WTC11 (cell line): ENCODE measurements around the gene TMEM115. TPM values are rescaled to one million over a fixed set of nuclear protein-coding genes. Genes with fewer than 3 reads are reported as not detected.

Experiments
- ATAC-seq: fragments of 200-7000 bp; cut with Tn5 transposase; 2 replicates; pipeline ENCODE4 v1.10.0; 2021; ENCODE audit warnings: mild to moderate bottlenecking, moderate library complexity
- CTCF ChIA-PET: fragments of 300-600 bp; sonication (Branson Sonifier 250); formaldehyde crosslinking; loops from one replicate; lab custom pipeline; 2021; ENCODE audit warnings: antibody characterized with exemption; lab: Charles Lee
- POLR2A ChIA-PET: fragments of 350-600 bp; sonication (Branson Sonifier 250); formaldehyde crosslinking; loops from one replicate; lab custom pipeline; 2021; ENCODE audit warnings: antibody characterized with exemption; lab: Charles Lee
- DNase-seq: peaks from one replicate; pipeline ENCODE4 v3.0.0; 2021; ENCODE audit warnings: low spot score
- H3K27ac Mint-ChIP-seq: 2 replicates; pipeline ENCODE4 v1.8.0; 2021; ENCODE audit warnings: mixed read lengths
- H3K27me3 Mint-ChIP-seq: 2 replicates; pipeline ENCODE4 v1.8.0; 2021; ENCODE audit warnings: low read depth, mild to moderate bottlenecking, moderate library complexity, mixed read lengths
- H3K36me3 Mint-ChIP-seq: 2 replicates; pipeline ENCODE4 v1.8.0; 2021; ENCODE audit warnings: mixed read lengths
- H3K4me1 Mint-ChIP-seq: 2 replicates; pipeline ENCODE4 v1.8.0; 2022; ENCODE audit warnings: mixed read lengths
- H3K4me3 Mint-ChIP-seq: 2 replicates; pipeline ENCODE4 v1.8.0; 2021; ENCODE audit warnings: mild to moderate bottlenecking, moderate library complexity, mixed read lengths
- H3K9me3 Mint-ChIP-seq: 2 replicates; pipeline ENCODE4 v1.8.0; 2021; ENCODE audit warnings: mixed read lengths
- ATF1 ChIP-seq: sonication (generic); formaldehyde crosslinking; IDR thresholded peaks from 2 replicates; pipeline ENCODE4 v1.8.1; 2023; ENCODE audit warnings: mild to moderate bottlenecking, moderate library complexity, missing genetic modification reagents
- CBFB ChIP-seq: sonication (generic); formaldehyde crosslinking; IDR thresholded peaks from 2 replicates; pipeline ENCODE4 v1.8.1; 2022; ENCODE audit warnings: mild to moderate bottlenecking, low read depth, missing genetic modification reagents
- ETV6 ChIP-seq: sonication (generic); formaldehyde crosslinking; IDR thresholded peaks from 2 replicates; pipeline ENCODE4 v1.8.1; 2022; ENCODE audit warnings: mild to moderate bottlenecking, missing genetic modification reagents
- FOXK1 ChIP-seq: sonication (generic); formaldehyde crosslinking; IDR thresholded peaks from 2 replicates; pipeline ENCODE4 v1.8.0; 2022; ENCODE audit warnings: mild to moderate bottlenecking, moderate library complexity, missing genetic modification reagents
- GABPB1 ChIP-seq: sonication (generic); formaldehyde crosslinking; IDR thresholded peaks from 2 replicates; pipeline ENCODE4 v1.8.1; 2023; ENCODE audit warnings: mild to moderate bottlenecking, missing genetic modification reagents
- GTF2I ChIP-seq: fragments of 250-450 bp; sonication (Bioruptor Pico); conservative IDR thresholded peaks from 2 replicates; pipeline ENCODE4 v1.4.0; 2021; ENCODE audit warnings: mild to moderate bottlenecking
- HMGA2 ChIP-seq: fragments of 250-450 bp; sonication (Bioruptor Pico); IDR thresholded peaks from 2 replicates; pipeline ENCODE4 v1.4.0; 2021; ENCODE audit warnings: mild to moderate bottlenecking, moderate library complexity
- MYBL2 ChIP-seq: sonication (generic); formaldehyde crosslinking; IDR thresholded peaks from 2 replicates; pipeline ENCODE4 v1.8.1; 2023; ENCODE audit warnings: mild to moderate bottlenecking, moderate library complexity, missing genetic modification reagents
- NR2C2 ChIP-seq: sonication (generic); formaldehyde crosslinking; IDR thresholded peaks from 2 replicates; pipeline ENCODE4 v1.8.0; 2022; ENCODE audit warnings: mild to moderate bottlenecking, missing genetic modification reagents
- NR3C1 ChIP-seq: sonication (generic); formaldehyde crosslinking; conservative IDR thresholded peaks from 2 replicates; pipeline ENCODE4 v1.8.1; 2023; ENCODE audit warnings: low read depth, mild to moderate bottlenecking, missing genetic modification reagents
- TEAD1 ChIP-seq: sonication (generic); formaldehyde crosslinking; IDR thresholded peaks from 2 replicates; pipeline ENCODE4 v1.8.0; 2022; ENCODE audit warnings: mild to moderate bottlenecking, missing genetic modification reagents
- ZNF232 ChIP-seq: sonication (generic); formaldehyde crosslinking; IDR thresholded peaks from 2 replicates; pipeline ENCODE4 v1.8.0; 2022; ENCODE audit warnings: mild to moderate bottlenecking, missing genetic modification reagents
- total RNA-seq: library from RNA; stranded (reverse); gene quantifications from 3 replicates; pipeline ENCODE4 v1.2.3, GENCODE V29; 2021
- TF ChIP-seq, protein P1 (sequence below): sonication (generic); formaldehyde crosslinking; IDR thresholded peaks from 2 replicates; pipeline ENCODE4 v1.8.1; 2023; ENCODE audit warnings: mild to moderate bottlenecking, missing genetic modification reagents, moderate library complexity
- TF ChIP-seq, protein P2 (sequence below): sonication (generic); formaldehyde crosslinking; IDR thresholded peaks from 2 replicates; pipeline ENCODE4 v1.8.0; 2023; ENCODE audit warnings: missing genetic modification reagents, mild to moderate bottlenecking, borderline replicate concordance
- TF ChIP-seq, protein P3 (sequence below): sonication (generic); formaldehyde crosslinking; IDR thresholded peaks from 2 replicates; pipeline ENCODE4 v1.8.0; 2022; ENCODE audit warnings: mild to moderate bottlenecking, missing genetic modification reagents
- TF ChIP-seq, protein P4 (sequence below): fragments of 250-450 bp; sonication (Bioruptor Pico); IDR thresholded peaks from 2 replicates; pipeline ENCODE4 v1.8.0; 2021; ENCODE audit warnings: mild to moderate bottlenecking
- TF ChIP-seq, protein P5 (sequence below): sonication (generic); formaldehyde crosslinking; IDR thresholded peaks from 2 replicates; pipeline ENCODE4 v1.8.0; 2022; ENCODE audit warnings: mild to moderate bottlenecking, missing genetic modification reagents

The TMEM115 gene
- total RNA-seq, 1 experiment from 2014 or later = 30.0 TPM

DNA sequence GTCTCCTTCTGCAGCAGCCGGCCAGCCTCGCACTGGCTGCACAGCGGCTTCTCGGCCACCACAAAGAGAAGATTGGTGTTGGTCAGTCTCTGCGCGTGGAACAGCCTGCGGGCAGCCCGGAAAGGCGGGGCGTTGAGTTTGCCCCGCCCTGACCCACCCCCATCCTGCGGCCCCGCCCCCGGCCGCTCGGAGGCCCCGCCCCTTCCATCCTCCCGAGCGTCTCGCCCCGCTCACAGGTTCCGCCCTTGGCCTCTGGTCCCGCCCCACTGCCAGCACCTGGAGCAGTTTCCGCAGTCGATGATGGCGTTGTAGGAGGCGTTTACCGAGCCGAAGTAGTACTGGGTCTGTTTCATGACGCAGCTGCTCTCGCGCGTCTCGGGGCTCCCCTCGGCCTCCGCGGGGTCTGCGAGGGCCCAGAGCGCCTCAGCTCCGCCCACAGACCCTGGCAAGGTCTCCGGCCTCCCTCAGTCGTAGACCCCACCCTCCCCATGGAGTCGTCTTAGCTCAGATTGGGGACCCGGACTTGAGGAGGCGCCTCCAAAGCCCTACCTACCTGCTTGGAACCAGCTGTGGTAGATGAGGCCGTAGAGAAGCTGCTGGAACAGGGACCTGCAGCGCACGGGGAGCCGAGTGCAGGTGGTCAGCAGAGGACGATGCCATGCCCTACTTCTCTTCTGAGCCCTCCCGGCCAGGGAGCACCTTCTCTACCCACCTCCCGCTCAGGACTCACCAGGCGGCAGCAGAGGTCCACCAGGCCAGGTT is 5.9 kb upstream of the TMEM115 start:
- POLR2A ChIA-PET = interaction anchor here (0.5 to 0.9 kb wide), 2 partner anchors 28 to 158 kb away, joined by 3 to 5 read pairs; no protein-coding TSS in a partner anchor
- DNase-seq = peak; percentile 95
- 0 out of 2 replicates have a peak, but pooled peaks have one; percentile 9 for TF ChIP-seq MYBL2 (CRISPR knock-in tag)
- TF ChIP-seq, protein P1, sequence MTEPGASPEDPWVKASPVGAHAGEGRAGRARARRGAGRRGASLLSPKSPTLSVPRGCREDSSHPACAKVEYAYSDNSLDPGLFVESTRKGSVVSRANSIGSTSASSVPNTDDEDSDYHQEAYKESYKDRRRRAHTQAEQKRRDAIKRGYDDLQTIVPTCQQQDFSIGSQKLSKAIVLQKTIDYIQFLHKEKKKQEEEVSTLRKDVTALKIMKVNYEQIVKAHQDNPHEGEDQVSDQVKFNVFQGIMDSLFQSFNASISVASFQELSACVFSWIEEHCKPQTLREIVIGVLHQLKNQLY (CRISPR knock-in tag) = no peak
- TF ChIP-seq, all 79 proteins: peak for 1
- peaks cover 27% of the 10 kb centered on the region for H3K27me3 Mint-ChIP-seq
- H3K36me3 Mint-ChIP-seq = no peaks in the 10 kb centered on the region
- H3K4me1 Mint-ChIP-seq = peaks cover 6% of the 10 kb centered on the region; the same call in 1 of the 2 replicates
- peak overlapping the region; percentile 74; the same call in 1 of the 2 replicates for H3K27ac Mint-ChIP-seq
- H3K9me3 Mint-ChIP-seq = no peaks in the 10 kb centered on the region
- CTCF ChIA-PET = interaction anchor here (0.7 to 2.1 kb wide), 15 partner anchors 10 to 247 kb away, joined by 3 to 15 read pairs (median 5); partner anchors contain the start of genes CISH, CYB561D2, HEMK1 and NPRL2
- peak overlapping the region; percentile 76 for H3K4me3 Mint-ChIP-seq
- peak; percentile 90 for ATAC-seq

DNA sequence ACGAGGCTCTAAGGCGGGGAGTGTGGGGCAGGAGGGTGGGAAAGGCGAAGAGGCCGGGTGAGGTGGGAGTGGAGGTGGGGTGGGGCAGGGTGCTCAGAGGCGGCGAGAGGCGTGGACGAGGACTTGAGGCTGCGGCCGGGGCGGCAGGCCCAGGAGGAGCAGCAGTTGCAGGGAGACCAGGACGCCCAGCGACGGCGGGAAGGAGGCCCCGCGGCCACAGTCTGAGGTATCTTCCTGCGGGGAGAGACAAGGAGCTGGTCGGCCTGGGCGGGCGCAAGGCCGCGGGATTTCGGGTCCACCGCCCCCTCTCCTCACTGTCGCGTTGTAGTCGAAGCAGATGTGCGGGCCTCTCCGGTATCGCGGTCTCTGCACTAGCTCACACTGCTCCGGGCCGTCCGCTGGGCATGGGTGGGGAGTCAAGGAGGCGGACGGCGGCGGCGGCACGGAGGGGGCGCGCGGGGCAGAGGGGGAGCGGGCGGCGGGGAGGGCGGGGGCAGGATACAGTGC is 5.3 kb upstream of the TMEM115 start:
- no peaks in the 10 kb centered on the region for H3K36me3 Mint-ChIP-seq
- DNase-seq = peak; percentile 61
- 0 out of 2 replicates have a peak, but pooled peaks have one; percentile 14 for TF ChIP-seq MYBL2 (CRISPR knock-in tag)
- TF ChIP-seq, protein P2, sequence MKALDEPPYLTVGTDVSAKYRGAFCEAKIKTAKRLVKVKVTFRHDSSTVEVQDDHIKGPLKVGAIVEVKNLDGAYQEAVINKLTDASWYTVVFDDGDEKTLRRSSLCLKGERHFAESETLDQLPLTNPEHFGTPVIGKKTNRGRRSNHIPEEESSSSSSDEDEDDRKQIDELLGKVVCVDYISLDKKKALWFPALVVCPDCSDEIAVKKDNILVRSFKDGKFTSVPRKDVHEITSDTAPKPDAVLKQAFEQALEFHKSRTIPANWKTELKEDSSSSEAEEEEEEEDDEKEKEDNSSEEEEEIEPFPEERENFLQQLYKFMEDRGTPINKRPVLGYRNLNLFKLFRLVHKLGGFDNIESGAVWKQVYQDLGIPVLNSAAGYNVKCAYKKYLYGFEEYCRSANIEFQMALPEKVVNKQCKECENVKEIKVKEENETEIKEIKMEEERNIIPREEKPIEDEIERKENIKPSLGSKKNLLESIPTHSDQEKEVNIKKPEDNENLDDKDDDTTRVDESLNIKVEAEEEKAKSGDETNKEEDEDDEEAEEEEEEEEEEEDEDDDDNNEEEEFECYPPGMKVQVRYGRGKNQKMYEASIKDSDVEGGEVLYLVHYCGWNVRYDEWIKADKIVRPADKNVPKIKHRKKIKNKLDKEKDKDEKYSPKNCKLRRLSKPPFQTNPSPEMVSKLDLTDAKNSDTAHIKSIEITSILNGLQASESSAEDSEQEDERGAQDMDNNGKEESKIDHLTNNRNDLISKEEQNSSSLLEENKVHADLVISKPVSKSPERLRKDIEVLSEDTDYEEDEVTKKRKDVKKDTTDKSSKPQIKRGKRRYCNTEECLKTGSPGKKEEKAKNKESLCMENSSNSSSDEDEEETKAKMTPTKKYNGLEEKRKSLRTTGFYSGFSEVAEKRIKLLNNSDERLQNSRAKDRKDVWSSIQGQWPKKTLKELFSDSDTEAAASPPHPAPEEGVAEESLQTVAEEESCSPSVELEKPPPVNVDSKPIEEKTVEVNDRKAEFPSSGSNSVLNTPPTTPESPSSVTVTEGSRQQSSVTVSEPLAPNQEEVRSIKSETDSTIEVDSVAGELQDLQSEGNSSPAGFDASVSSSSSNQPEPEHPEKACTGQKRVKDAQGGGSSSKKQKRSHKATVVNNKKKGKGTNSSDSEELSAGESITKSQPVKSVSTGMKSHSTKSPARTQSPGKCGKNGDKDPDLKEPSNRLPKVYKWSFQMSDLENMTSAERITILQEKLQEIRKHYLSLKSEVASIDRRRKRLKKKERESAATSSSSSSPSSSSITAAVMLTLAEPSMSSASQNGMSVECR (CRISPR knock-in tag) = no peak
- no peak overlapping the region; the same call in 1 of the 2 replicates for H3K27ac Mint-ChIP-seq
- peak overlapping the region; percentile 76 for H3K4me3 Mint-ChIP-seq
- ATAC-seq = peak; percentile 31
- peaks cover 30% of the 10 kb centered on the region for H3K27me3 Mint-ChIP-seq
- H3K4me1 Mint-ChIP-seq = peaks cover 11% of the 10 kb centered on the region
- H3K9me3 Mint-ChIP-seq = no peaks in the 10 kb centered on the region
- POLR2A ChIA-PET = interaction anchor here (0.6 kb wide), 1 partner anchor 1913 kb away, joined by 4 read pairs; no protein-coding TSS in a partner anchor
- CTCF ChIA-PET = interaction anchor here (0.5 to 2.1 kb wide), 16 partner anchors 10 to 247 kb away, joined by 3 to 15 read pairs (median 4); partner anchors contain the start of genes CISH, CYB561D2, HEMK1 and NPRL2

DNA sequence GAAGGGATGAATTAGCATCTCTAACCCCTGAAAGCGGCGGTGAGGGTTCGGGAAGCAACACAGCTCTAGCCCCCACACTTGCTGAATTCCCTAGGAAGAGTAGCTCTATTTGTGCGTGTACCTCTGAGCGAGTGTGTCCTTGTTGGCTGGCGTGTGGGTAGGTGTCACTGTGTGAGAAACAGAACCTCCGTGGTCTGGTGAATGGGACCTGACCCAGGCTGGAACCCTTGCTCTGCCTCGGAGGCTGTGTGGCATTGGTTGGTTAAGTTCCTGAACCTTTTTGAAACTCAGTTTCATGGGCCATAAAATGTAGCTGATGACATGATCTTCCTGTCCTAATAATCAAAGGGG is 414 bp upstream of the TMEM115 start:
- Mint-ChIP-seq H3K27me3 (peaks cover 24% of the 10 kb centered on the region), H3K9me3 (no peaks in the 10 kb centered on the region), H3K27ac (peak overlapping the region; percentile 32; the same call in 1 of the 2 replicates), H3K36me3 (peaks cover 9% of the 10 kb centered on the region), H3K4me1 (peaks cover 24% of the 10 kb centered on the region), H3K4me3 (peak overlapping the region; percentile 93)
- ATAC-seq = peak; percentile 1
- no peak for TF ChIP-seq GTF2I (CRISPR knock-in tag)
- no peak for TF ChIP-seq ATF1
- TF ChIP-seq CBFB (CRISPR knock-in tag) = 0 out of 2 replicates have a peak, but pooled peaks have one; percentile 35
- TF ChIP-seq FOXK1 = 0 out of 2 replicates have a peak, but pooled peaks have one; percentile 8
- no peak for DNase-seq
- ChIA-PET CTCF (interaction anchor here (1.3 kb wide), 1 partner anchor 12 kb away, joined by 7 read pairs; no protein-coding TSS in a partner anchor), POLR2A (no interaction called here)

DNA sequence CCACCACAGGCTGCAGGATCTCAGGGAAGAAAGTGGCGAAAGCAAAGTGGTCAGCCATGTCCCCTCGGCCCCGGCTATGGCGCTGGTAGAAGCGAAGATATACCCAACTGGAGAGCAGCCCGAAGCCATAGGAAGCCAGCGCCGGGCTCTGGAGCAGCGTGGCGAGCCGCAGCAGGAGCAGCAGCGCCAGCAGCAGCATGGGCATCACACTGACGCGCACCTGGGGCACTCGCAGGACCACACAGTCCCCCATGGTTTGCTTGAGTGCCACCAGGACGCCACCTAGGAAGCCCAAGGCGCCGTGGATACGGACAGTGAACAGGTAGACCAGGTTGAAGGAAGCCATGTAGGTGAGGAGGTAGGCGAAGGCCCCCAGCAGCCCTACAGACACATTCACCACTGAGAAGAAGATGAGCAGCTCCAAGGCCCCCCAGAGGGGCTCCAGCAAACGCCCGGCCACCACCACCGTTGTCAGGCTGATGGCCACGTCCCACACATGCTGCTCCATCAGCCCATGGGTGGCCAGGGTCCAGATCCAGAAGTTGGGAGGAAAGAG is 888 bp downstream of the TMEM115 start:
- CTCF ChIA-PET = no interaction called here
- no peak overlapping the region; the same call in 1 of the 2 replicates for H3K27ac Mint-ChIP-seq
- H3K9me3 Mint-ChIP-seq = no peaks in the 10 kb centered on the region
- peaks cover 12% of the 10 kb centered on the region for H3K27me3 Mint-ChIP-seq
- peak overlapping the region; percentile 93 for H3K4me3 Mint-ChIP-seq
- DNase-seq (no peak), ATAC-seq (no peak)
- peaks cover 24% of the 10 kb centered on the region for H3K4me1 Mint-ChIP-seq
- POLR2A ChIA-PET = no interaction called here
- peaks cover 14% of the 10 kb centered on the region for H3K36me3 Mint-ChIP-seq
- no peak for TF ChIP-seq ZNF232 (CRISPR knock-in tag)
- no peak for TF ChIP-seq NR3C1 (CRISPR knock-in tag)
- TF ChIP-seq ETV6 (CRISPR knock-in tag) = no peak
- TF ChIP-seq HMGA2 = no peak
- no peak for TF ChIP-seq GABPB1 (CRISPR knock-in tag)
- no peak for TF ChIP-seq TEAD1 (CRISPR knock-in tag)
- TF ChIP-seq, protein P3, sequence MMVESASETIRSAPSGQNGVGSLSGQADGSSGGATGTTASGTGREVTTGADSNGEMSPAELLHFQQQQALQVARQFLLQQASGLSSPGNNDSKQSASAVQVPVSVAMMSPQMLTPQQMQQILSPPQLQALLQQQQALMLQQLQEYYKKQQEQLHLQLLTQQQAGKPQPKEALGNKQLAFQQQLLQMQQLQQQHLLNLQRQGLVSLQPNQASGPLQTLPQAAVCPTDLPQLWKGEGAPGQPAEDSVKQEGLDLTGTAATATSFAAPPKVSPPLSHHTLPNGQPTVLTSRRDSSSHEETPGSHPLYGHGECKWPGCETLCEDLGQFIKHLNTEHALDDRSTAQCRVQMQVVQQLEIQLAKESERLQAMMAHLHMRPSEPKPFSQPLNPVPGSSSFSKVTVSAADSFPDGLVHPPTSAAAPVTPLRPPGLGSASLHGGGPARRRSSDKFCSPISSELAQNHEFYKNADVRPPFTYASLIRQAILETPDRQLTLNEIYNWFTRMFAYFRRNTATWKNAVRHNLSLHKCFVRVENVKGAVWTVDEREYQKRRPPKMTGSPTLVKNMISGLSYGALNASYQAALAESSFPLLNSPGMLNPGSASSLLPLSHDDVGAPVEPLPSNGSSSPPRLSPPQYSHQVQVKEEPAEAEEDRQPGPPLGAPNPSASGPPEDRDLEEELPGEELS (CRISPR knock-in tag) = no peak
- TF ChIP-seq, protein P4, sequence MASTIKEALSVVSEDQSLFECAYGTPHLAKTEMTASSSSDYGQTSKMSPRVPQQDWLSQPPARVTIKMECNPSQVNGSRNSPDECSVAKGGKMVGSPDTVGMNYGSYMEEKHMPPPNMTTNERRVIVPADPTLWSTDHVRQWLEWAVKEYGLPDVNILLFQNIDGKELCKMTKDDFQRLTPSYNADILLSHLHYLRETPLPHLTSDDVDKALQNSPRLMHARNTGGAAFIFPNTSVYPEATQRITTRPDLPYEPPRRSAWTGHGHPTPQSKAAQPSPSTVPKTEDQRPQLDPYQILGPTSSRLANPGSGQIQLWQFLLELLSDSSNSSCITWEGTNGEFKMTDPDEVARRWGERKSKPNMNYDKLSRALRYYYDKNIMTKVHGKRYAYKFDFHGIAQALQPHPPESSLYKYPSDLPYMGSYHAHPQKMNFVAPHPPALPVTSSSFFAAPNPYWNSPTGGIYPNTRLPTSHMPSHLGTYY (CRISPR knock-in tag) = no peak
- TF ChIP-seq, protein P5, sequence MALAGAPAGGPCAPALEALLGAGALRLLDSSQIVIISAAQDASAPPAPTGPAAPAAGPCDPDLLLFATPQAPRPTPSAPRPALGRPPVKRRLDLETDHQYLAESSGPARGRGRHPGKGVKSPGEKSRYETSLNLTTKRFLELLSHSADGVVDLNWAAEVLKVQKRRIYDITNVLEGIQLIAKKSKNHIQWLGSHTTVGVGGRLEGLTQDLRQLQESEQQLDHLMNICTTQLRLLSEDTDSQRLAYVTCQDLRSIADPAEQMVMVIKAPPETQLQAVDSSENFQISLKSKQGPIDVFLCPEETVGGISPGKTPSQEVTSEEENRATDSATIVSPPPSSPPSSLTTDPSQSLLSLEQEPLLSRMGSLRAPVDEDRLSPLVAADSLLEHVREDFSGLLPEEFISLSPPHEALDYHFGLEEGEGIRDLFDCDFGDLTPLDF (CRISPR knock-in tag) = no peak
- no peak for TF ChIP-seq NR2C2 (CRISPR knock-in tag)
